ENCODE data around the gene TIMM44. TPM values are rescaled to one million over a fixed set of nuclear protein-coding genes. Genes with fewer than 3 reads are reported as not detected.

The TIMM44 gene
- polyA plus RNA-seq, 1 of the 3 experiments (the other 2 are of a cell fraction), result 49.7 TPM

- Histone ChIP-seq H3K4me2 (no peak overlapping the region), H3K9me3 (no peaks in the 10 kb centered on the region), H2AFZ (ENCODE audit: low read depth) (no peak overlapping the region), H3K9me2 (no peaks in the 10 kb centered on the region), H3K4me3 (ENCODE audit: low read depth in 2 of 2, low read length in 1 of 2) (no peak overlapping the region), H3K79me2 (ENCODE audit: insufficient read depth) (peaks cover 39% of the 10 kb centered on the region), H3K9ac (no peak overlapping the region), H3K27ac (ENCODE audit: low read depth in 2 of 2, low read length in 1 of 2) (no peak overlapping the region), H3K27me3 (ENCODE audit: insufficient read depth) (no peaks in the 10 kb centered on the region), H3K36me3 (replicated peaks in 1 of 2; ENCODE audit: control insufficient read depth in 1 of 2, insufficient read depth in 2 of 2, low read length in 1 of 2) (peaks cover 1 to 85% of the 10 kb centered on the region in 2 experiments), H3F3A (replicated peaks; ENCODE audit: insufficient read depth) (no peaks in the 10 kb centered on the region), H3K4me1 (ENCODE audit: control insufficient read depth in 1 of 2, insufficient read depth in 2 of 2, low read depth in 1 of 2, low read length in 1 of 2) (no peaks in the 10 kb centered on the region), H4K20me1 (ENCODE audit: insufficient read depth) (peaks cover 41% of the 10 kb centered on the region)
- ChIA-PET POLR2A (no interaction called here), CTCF (interaction anchor here (0.9 to 2.3 kb wide), 2 partner anchors 23 to 36 kb away, joined by 3 to 6 read pairs; partner anchors contain the start of gene TIMM44)
- DNase-seq, result no peak
- 90% methylated on average over 2 of the region's 8 CpGs for WGBS (ENCODE audit: low lambda C conversion rate)
- no peak for TF ChIP-seq USF1 (IDR thresholded peaks at IDR 0.05; ENCODE audit: borderline replicate concordance, low read depth)
- no peak for TF ChIP-seq TEAD4 (IDR thresholded peaks at IDR 0.05; ENCODE audit: borderline replicate concordance, insufficient read depth)
- TF ChIP-seq NRF1 (IDR thresholded peaks at IDR 0.05; ENCODE audit: low read depth, low read length), result no peak
- TF ChIP-seq, protein P1, sequence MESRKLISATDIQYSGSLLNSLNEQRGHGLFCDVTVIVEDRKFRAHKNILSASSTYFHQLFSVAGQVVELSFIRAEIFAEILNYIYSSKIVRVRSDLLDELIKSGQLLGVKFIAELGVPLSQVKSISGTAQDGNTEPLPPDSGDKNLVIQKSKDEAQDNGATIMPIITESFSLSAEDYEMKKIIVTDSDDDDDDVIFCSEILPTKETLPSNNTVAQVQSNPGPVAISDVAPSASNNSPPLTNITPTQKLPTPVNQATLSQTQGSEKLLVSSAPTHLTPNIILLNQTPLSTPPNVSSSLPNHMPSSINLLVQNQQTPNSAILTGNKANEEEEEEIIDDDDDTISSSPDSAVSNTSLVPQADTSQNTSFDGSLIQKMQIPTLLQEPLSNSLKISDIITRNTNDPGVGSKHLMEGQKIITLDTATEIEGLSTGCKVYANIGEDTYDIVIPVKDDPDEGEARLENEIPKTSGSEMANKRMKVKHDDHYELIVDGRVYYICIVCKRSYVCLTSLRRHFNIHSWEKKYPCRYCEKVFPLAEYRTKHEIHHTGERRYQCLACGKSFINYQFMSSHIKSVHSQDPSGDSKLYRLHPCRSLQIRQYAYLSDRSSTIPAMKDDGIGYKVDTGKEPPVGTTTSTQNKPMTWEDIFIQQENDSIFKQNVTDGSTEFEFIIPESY (IDR thresholded peaks at IDR 0.05; ENCODE audit: borderline replicate concordance, low read depth), result no peak
- no peak for TF ChIP-seq GABPA (IDR thresholded peaks at IDR 0.05; ENCODE audit: low read depth)
- TF ChIP-seq TCF12 (IDR thresholded peaks at IDR 0.05), result no peak
- TF ChIP-seq CHD2 (IDR thresholded peaks at IDR 0.05; ENCODE audit: low read length, partially characterized antibody), result no peak
- TF ChIP-seq, protein P2, sequence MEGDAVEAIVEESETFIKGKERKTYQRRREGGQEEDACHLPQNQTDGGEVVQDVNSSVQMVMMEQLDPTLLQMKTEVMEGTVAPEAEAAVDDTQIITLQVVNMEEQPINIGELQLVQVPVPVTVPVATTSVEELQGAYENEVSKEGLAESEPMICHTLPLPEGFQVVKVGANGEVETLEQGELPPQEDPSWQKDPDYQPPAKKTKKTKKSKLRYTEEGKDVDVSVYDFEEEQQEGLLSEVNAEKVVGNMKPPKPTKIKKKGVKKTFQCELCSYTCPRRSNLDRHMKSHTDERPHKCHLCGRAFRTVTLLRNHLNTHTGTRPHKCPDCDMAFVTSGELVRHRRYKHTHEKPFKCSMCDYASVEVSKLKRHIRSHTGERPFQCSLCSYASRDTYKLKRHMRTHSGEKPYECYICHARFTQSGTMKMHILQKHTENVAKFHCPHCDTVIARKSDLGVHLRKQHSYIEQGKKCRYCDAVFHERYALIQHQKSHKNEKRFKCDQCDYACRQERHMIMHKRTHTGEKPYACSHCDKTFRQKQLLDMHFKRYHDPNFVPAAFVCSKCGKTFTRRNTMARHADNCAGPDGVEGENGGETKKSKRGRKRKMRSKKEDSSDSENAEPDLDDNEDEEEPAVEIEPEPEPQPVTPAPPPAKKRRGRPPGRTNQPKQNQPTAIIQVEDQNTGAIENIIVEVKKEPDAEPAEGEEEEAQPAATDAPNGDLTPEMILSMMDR (IDR thresholded peaks at IDR 0.05), result no peak
- TF ChIP-seq FOSL2 (IDR thresholded peaks at IDR 0.05; ENCODE audit: borderline replicate concordance, low read depth), result no peak
These were observed 36.1 kb upstream of the TIMM44 start for GRCh38 chr19:7979559-7979958.

DNA sequence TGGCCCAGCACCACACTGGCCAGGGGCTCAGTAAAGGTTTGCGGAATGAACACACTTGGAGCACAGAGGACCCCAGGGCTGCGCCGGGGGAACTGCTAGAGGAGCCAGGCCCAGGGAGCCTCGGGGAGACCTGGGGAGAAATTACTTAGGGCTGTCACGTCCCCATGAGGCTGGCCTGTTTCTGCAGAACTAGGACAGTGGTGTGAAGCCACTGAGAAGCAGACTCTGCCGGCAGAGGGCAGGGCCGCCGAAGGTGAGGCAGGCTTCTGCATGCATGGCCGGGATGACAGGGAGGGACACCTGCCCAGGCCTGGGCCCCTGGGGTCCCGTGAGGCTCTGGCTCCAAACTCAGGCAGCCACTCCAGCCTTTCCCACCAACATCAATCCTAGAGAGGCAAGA is 35.5 kb upstream of the TIMM44 start:
- H3K27ac ChIP-seq (ENCODE audit: low read depth in 2 of 2, low read length in 1 of 2), result no peak overlapping the region
- H3K9me2 ChIP-seq, result no peaks in the 10 kb centered on the region
- peaks cover 0 to 87% of the 10 kb centered on the region in 2 experiments for H3K36me3 ChIP-seq (replicated peaks in 1 of 2; ENCODE audit: control insufficient read depth in 1 of 2, insufficient read depth in 2 of 2, low read length in 1 of 2)
- no peaks in the 10 kb centered on the region for H3K9me3 ChIP-seq
- H3K9ac ChIP-seq, result no peak overlapping the region
- H3K4me2 ChIP-seq, result no peak overlapping the region
- no peaks in the 10 kb centered on the region for H3K27me3 ChIP-seq (ENCODE audit: insufficient read depth)
- WGBS (ENCODE audit: low lambda C conversion rate), result 100% methylated on average over 3 of the region's 10 CpGs
- peaks cover 33% of the 10 kb centered on the region; the same call in 1 of the 2 replicates for H3K79me2 ChIP-seq (ENCODE audit: insufficient read depth)
- no peaks in the 10 kb centered on the region for H3F3A ChIP-seq (replicated peaks; ENCODE audit: insufficient read depth)
- H3K4me3 ChIP-seq (ENCODE audit: low read depth in 2 of 2, low read length in 1 of 2), result no peak overlapping the region
- ChIA-PET CTCF (interaction anchor here (1.5 to 2.3 kb wide), 2 partner anchors 9 to 35 kb away, joined by 4 to 6 read pairs; partner anchors contain the start of gene TIMM44), POLR2A (no interaction called here)
- no peak for TF ChIP-seq USF1 (IDR thresholded peaks at IDR 0.05; ENCODE audit: borderline replicate concordance, low read depth)
- no peak for TF ChIP-seq SMC3 (IDR thresholded peaks at IDR 0.05; ENCODE audit: low read depth, low read length)
- TF ChIP-seq, protein P1 (IDR thresholded peaks at IDR 0.05; ENCODE audit: borderline replicate concordance, low read depth), result no peak
- no peak for TF ChIP-seq GATA2 (CRISPR knock-in tag; IDR thresholded peaks at IDR 0.05)
- TF ChIP-seq USF2 (IDR thresholded peaks at IDR 0.05; ENCODE audit: borderline replicate concordance, low read depth, low read length), result no peak
- no peak for TF ChIP-seq RCOR1 (IDR thresholded peaks at IDR 0.05; ENCODE audit: low read length)
- no peak for TF ChIP-seq FOSL2 (IDR thresholded peaks at IDR 0.05; ENCODE audit: borderline replicate concordance, low read depth)
- no peak for TF ChIP-seq NRF1 (IDR thresholded peaks at IDR 0.05; ENCODE audit: low read depth, low read length)
- no peak for TF ChIP-seq TCF12 (IDR thresholded peaks at IDR 0.05)
- no peak for TF ChIP-seq CHD2 (IDR thresholded peaks at IDR 0.05; ENCODE audit: low read length, partially characterized antibody)
- H3K4me1 ChIP-seq (ENCODE audit: control insufficient read depth in 1 of 2, insufficient read depth in 2 of 2, low read depth in 1 of 2, low read length in 1 of 2), result no peaks in the 10 kb centered on the region
- DNase-seq, result no peak
- peaks cover 38% of the 10 kb centered on the region for H4K20me1 ChIP-seq (ENCODE audit: insufficient read depth)
- H2AFZ ChIP-seq (ENCODE audit: low read depth), result no peak overlapping the region

Data from SK-N-SH (cell line).